Measurements from ENCODE around the gene OR2T8.

OR2T8 gene

GRCh38 chr1:247962911-247963588 lies 43.0 kb downstream of the OR2T8 start:
- no peak for DNase-seq

GRCh38 chr1:247964933-247965332 lies 44.9 kb downstream of the OR2T8 start, which contains the start of gene OR2AK2:
Gene OR2AK2, plus strand, starts transcription at chr1:247965233. Its CDS starts 144 bp downstream, at chr1:247965377.
- DNase-seq, result no peak

GRCh38 chr1:247966532-247967204 lies 46.6 kb downstream of the OR2T8 start:
- no peak for DNase-seq

Data from T1000 (cell line).